ENCODE measurements around the gene VPS26B. TPM values are rescaled to one million over a fixed set of nuclear protein-coding genes. Genes with fewer than 3 reads are reported as not detected.

The VPS26B gene
- total RNA-seq, 4 donors from 2014 or later = 30.2 to 50.2 (median 41.7) TPM

DNA sequence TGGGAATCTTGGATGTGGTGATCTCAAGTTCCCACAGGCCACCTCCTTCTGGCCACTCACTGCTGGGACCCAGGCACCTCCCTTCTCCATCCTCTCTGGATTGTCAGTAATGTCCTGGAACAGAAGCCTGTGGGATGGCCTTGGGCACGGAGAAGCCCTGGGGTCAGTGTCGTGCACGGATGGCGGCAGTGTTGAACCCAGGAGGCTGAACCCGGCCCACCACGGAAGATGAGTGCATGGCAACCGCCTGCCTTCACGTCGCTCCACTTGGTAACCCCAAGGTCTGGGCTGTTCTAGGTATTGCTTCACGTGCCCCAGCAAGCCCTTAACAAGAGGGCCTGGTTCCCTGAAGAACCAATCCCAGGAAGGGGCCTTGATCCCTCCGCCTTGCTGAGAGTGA is 21.6 kb downstream of the VPS26B start:
- Histone ChIP-seq H3K9me3 (no peaks in the 10 kb centered on the region), H3K4me3 (no peak overlapping the region), H3K36me3 (peaks cover 57 to 100% (median 100%) of the 10 kb centered on the region in 4 donors), H3K4me1 (peaks cover 0 to under 1% (median under 1%) of the 10 kb centered on the region in 4 donors), H3K27me3 (no peaks in the 10 kb centered on the region), H3K27ac (replicated peaks in 1 of 4) (no peak overlapping the region)
- DNase-seq (ENCODE audit: extremely low spot score) = no peak
- 91% methylated on average over 11 of the region's 11 CpGs for WGBS
- TF ChIP-seq POLR2AphosphoS5 (IDR thresholded peaks at IDR 0.05) (no peak), EP300 (IDR thresholded peaks at IDR 0.05) (no peak), POLR2A (IDR thresholded peaks at IDR 0.05; ENCODE audit: low read depth) (no peak)
- TF ChIP-seq, protein P1, sequence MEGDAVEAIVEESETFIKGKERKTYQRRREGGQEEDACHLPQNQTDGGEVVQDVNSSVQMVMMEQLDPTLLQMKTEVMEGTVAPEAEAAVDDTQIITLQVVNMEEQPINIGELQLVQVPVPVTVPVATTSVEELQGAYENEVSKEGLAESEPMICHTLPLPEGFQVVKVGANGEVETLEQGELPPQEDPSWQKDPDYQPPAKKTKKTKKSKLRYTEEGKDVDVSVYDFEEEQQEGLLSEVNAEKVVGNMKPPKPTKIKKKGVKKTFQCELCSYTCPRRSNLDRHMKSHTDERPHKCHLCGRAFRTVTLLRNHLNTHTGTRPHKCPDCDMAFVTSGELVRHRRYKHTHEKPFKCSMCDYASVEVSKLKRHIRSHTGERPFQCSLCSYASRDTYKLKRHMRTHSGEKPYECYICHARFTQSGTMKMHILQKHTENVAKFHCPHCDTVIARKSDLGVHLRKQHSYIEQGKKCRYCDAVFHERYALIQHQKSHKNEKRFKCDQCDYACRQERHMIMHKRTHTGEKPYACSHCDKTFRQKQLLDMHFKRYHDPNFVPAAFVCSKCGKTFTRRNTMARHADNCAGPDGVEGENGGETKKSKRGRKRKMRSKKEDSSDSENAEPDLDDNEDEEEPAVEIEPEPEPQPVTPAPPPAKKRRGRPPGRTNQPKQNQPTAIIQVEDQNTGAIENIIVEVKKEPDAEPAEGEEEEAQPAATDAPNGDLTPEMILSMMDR (IDR thresholded peaks at IDR 0.05) = no peak
- intact Hi-C loops (cut with DNase I) = no loop called here

- Histone ChIP-seq H3K9me3 (no peaks in the 10 kb centered on the region), H3K27ac (replicated peaks in 1 of 4) (no peak overlapping the region), H3K36me3 (peaks cover 55 to 98% (median 94%) of the 10 kb centered on the region in 4 donors)
Measured at GRCh38 chr11:134246678-134247077, 22.2 kb downstream of the VPS26B start.

GRCh38 chr11:134248910-134249480 is 24.5 kb downstream of the VPS26B start:
- intact Hi-C loops (cut with DNase I) = no loop called here
- Histone ChIP-seq H3K9me3 (no peaks in the 10 kb centered on the region), H3K36me3 (peaks cover 36 to 75% (median 71%) of the 10 kb centered on the region in 4 donors), H3K4me3 (no peak overlapping the region), H3K27me3 (no peaks in the 10 kb centered on the region), H3K27ac (replicated peaks in 1 of 4) (no peak overlapping the region), H3K4me1 (peaks cover 5 to 18% (median 17%) of the 10 kb centered on the region in 4 donors)
- WGBS = 62% methylated on average over 7 of the region's 7 CpGs
- no peak for DNase-seq (ENCODE audit: extremely low spot score)
- TF ChIP-seq POLR2A (IDR thresholded peaks at IDR 0.05; ENCODE audit: low read depth) = no peak
- no peak for TF ChIP-seq POLR2AphosphoS5 (IDR thresholded peaks at IDR 0.05)
- TF ChIP-seq EP300 (IDR thresholded peaks at IDR 0.05) = no peak
- TF ChIP-seq, protein P1 (IDR thresholded peaks at IDR 0.05) = no peak

More at GRCh38 chr11:134246678-134247077, 22.2 kb downstream of the VPS26B start:
- H3K27me3 ChIP-seq = no peaks in the 10 kb centered on the region
- H3K4me3 ChIP-seq = no peak overlapping the region
- intact Hi-C loops (cut with DNase I) = no loop called here
- TF ChIP-seq, protein P1 (IDR thresholded peaks at IDR 0.05) = no peak
- TF ChIP-seq POLR2AphosphoS5 (IDR thresholded peaks at IDR 0.05) = no peak
- TF ChIP-seq EP300 (IDR thresholded peaks at IDR 0.05) = no peak
- TF ChIP-seq POLR2A (IDR thresholded peaks at IDR 0.05; ENCODE audit: low read depth) = no peak
- peaks cover 0 to 6% (median 5%) of the 10 kb centered on the region in 4 donors for H3K4me1 ChIP-seq
- no peak for DNase-seq (ENCODE audit: extremely low spot score)
- WGBS = 76% methylated on average over 4 of the region's 4 CpGs

GRCh38 chr11:134250246-134250645 is 25.8 kb downstream of the VPS26B start:
- Histone ChIP-seq H3K27me3 (no peaks in the 10 kb centered on the region), H3K9me3 (no peaks in the 10 kb centered on the region), H3K27ac (replicated peaks in 1 of 4) (no peak overlapping the region), H3K4me1 (peaks cover 15 to 31% (median 29%) of the 10 kb centered on the region in 4 donors), H3K36me3 (peaks cover 31 to 63% (median 59%) of the 10 kb centered on the region in 4 donors), H3K4me3 (no peak overlapping the region)
- no peak for DNase-seq (ENCODE audit: extremely low spot score)
- WGBS = 84% methylated on average over 3 of the region's 3 CpGs
- TF ChIP-seq, protein P1 (IDR thresholded peaks at IDR 0.05) = no peak
- TF ChIP-seq POLR2AphosphoS5 (IDR thresholded peaks at IDR 0.05) (no peak), POLR2A (IDR thresholded peaks at IDR 0.05; ENCODE audit: low read depth) (no peak), EP300 (IDR thresholded peaks at IDR 0.05) (no peak)
- intact Hi-C loops (cut with DNase I) = loop anchor here (5.0 kb wide), 1 partner anchor 82 kb away; the partner anchor contains the start of gene GLB1L2
